SK-N-SH (cell line): Measurements from ENCODE around the gene GRP. TPM values are rescaled to one million over a fixed set of nuclear protein-coding genes. Genes with fewer than 3 reads are reported as not detected.
A peak's percentile ranks its signal among the peaks of the same experiment; 100 is the strongest.

Experiments used
- CTCF ChIA-PET: fragments of 300-600, 350-600 bp; formaldehyde crosslinking; extraction: SDS; loops from one replicate; lab custom pipeline; 2021; lab: Yijun Ruan, JAX
- POLR2A ChIA-PET: fragments of 350-600 bp; sonication (Branson Sonifier 250); formaldehyde crosslinking; extraction: SDS; loops from one replicate; lab custom pipeline; 2020; ENCODE audit warnings: antibody characterized with exemption, inconsistent platforms; lab: Yijun Ruan, JAX
- DNase-seq: peaks from one replicate; pipeline ENCODE4 v3.0.0; 2012
- H2AFZ ChIP-seq: fragments of 200-600 bp; sonication (generic); 2 replicates; pipeline ENCODE4 v1.8.1; 2016; ENCODE audit warnings: antibody characterized with exemption, mild to moderate bottlenecking, low read depth
- H3F3A ChIP-seq: fragments of 200-600 bp; sonication (generic); replicated peaks from 2 replicates; pipeline ENCODE3; 2016; ENCODE audit warnings: antibody characterized with exemption, mild to moderate bottlenecking; ENCODE audit not compliant: insufficient read depth
- H3K27ac ChIP-seq, 2 experiments: fragments of 200-500 bp in 1 of 2; fragments of 200-600 bp in 1 of 2; sonication (Bioruptor generic) in 1 of 2; sonication (generic), shearing (Covaris generic) in 1 of 2; 2 replicates each; pipeline versions ENCODE4 v1.5.1 to v1.6.1; 2014 to 2016; ENCODE audit warnings: low read depth in 2 of 2, inconsistent platforms in 1 of 2, low read length in 1 of 2, mild to moderate bottlenecking in 1 of 2, mixed read lengths in 1 of 2
- H3K27me3 ChIP-seq: fragments of 200-600 bp; sonication (generic), shearing (Covaris generic); 2 replicates; pipeline ENCODE4 v1.6.1; 2016; ENCODE audit warnings: mixed run types; ENCODE audit not compliant: insufficient read depth
- H3K36me3 ChIP-seq, 2 experiments: fragments of 200-500 bp in 1 of 2; fragments of 200-600 bp in 1 of 2; sonication (Bioruptor generic) in 1 of 2; sonication (generic) in 1 of 2; replicated peaks in 1 of 2; 2 replicates each; pipeline versions ENCODE3 to v1.5.1; 2014 to 2016; ENCODE audit warnings: low read length in 1 of 2, mild to moderate bottlenecking in 1 of 2; ENCODE audit not compliant: insufficient read depth in 2 of 2, control insufficient read depth in 1 of 2
- H3K4me1 ChIP-seq, 2 experiments: fragments of 200-500 bp in 1 of 2; fragments of 200-600 bp in 1 of 2; sonication (Bioruptor generic) in 1 of 2; sonication (generic), shearing (Covaris generic) in 1 of 2; 2 replicates each; pipeline versions ENCODE4 v1.5.1 to v1.6.1; 2014 to 2016; ENCODE audit warnings: low read depth in 1 of 2, low read length in 1 of 2, mixed run types in 1 of 2; ENCODE audit not compliant: insufficient read depth in 2 of 2, control insufficient read depth in 1 of 2
- H3K4me2 ChIP-seq: fragments of 200-600 bp; sonication (generic), shearing (Covaris generic); 2 replicates; pipeline ENCODE4 v1.6.1; 2017; ENCODE audit warnings: mixed run types
- H3K4me3 ChIP-seq, 2 experiments: fragments of 200-500 bp in 1 of 2; fragments of 200-600 bp in 1 of 2; sonication (Bioruptor generic) in 1 of 2; sonication (generic), shearing (Covaris generic) in 1 of 2; 2 replicates each; pipeline versions ENCODE4 v1.5.1 to v1.8.1; 2014 to 2016; ENCODE audit warnings: low read depth in 2 of 2, inconsistent platforms in 1 of 2, low read length in 1 of 2, mild to moderate bottlenecking in 1 of 2, mixed read lengths in 1 of 2, moderate library complexity in 1 of 2
- H3K79me2 ChIP-seq: fragments of 200-600 bp; sonication (generic); 2 replicates; pipeline ENCODE4 v1.8.1; 2017; ENCODE audit warnings: mild to moderate bottlenecking; ENCODE audit not compliant: insufficient read depth
- H3K9ac ChIP-seq: fragments of 200-600 bp; sonication (generic); 2 replicates; pipeline ENCODE4 v1.6.1; 2017; ENCODE audit warnings: mixed run types
- H3K9me2 ChIP-seq: fragments of 200-600 bp; sonication (generic); 2 replicates; pipeline ENCODE4 v1.6.1; 2017; ENCODE audit warnings: mixed run types
- H3K9me3 ChIP-seq: fragments of 200-600 bp; sonication (generic); 2 replicates; pipeline ENCODE4 v1.6.1; 2017; ENCODE audit warnings: mixed run types, mild to moderate bottlenecking, moderate library complexity
- H4K20me1 ChIP-seq: fragments of 200-600 bp; sonication (generic); 2 replicates; pipeline ENCODE4 v1.6.1; 2017; ENCODE audit warnings: mild to moderate bottlenecking, mixed run types; ENCODE audit not compliant: insufficient read depth
- CHD2 ChIP-seq: fragments of 150-350 bp; IDR thresholded peaks from 2 replicates; pipeline ENCODE4 v1.6.1; 2018; ENCODE audit warnings: low read length; ENCODE audit not compliant: partially characterized antibody
- CTCF ChIP-seq: fragments of 200-600 bp; sonication (generic); IDR thresholded peaks from 2 replicates; pipeline ENCODE4 v1.6.1; 2017; ENCODE audit warnings: antibody characterized with exemption, mild to moderate bottlenecking, moderate library complexity
- ELF1 ChIP-seq: IDR thresholded peaks from 2 replicates; pipeline ENCODE4 v1.4.0; 2012
- EP300 ChIP-seq, 2 experiments: IDR thresholded peaks; 2 replicates each; pipeline versions ENCODE4 v1.4.0 to v1.6.1; 2012; ENCODE audit warnings: borderline replicate concordance in 1 of 2, low read depth in 1 of 2, low read length in 1 of 2
- FOXM1 ChIP-seq: IDR thresholded peaks from 2 replicates; pipeline ENCODE4 v1.4.0; 2012; ENCODE audit warnings: low read depth, mild to moderate bottlenecking
- GABPA ChIP-seq: IDR thresholded peaks from 2 replicates; pipeline ENCODE4 v1.4.0; 2012; ENCODE audit warnings: low read depth, mild to moderate bottlenecking
- GATA2 ChIP-seq: sonication (generic); formaldehyde crosslinking; IDR thresholded peaks from 2 replicates; pipeline ENCODE4 v1.5.0; 2020; ENCODE audit warnings: mild to moderate bottlenecking, missing genetic modification reagents
- RAD21 ChIP-seq: IDR thresholded peaks from 2 replicates; pipeline ENCODE4 v1.6.1; 2012; ENCODE audit warnings: mild to moderate bottlenecking, low read length
- RFX5 ChIP-seq: IDR thresholded peaks from 2 replicates; pipeline ENCODE4 v1.6.1; 2012; ENCODE audit warnings: mild to moderate bottlenecking, improper control_type of control experiment, low read length
- RXRA ChIP-seq: IDR thresholded peaks from 2 replicates; pipeline ENCODE4 v1.4.0; 2012; ENCODE audit warnings: low read depth, mild to moderate bottlenecking, borderline replicate concordance
- TAF1 ChIP-seq: IDR thresholded peaks from 2 replicates; pipeline ENCODE4 v1.6.1; 2012; ENCODE audit warnings: low read depth, mild to moderate bottlenecking, low read length, moderate library complexity, borderline replicate concordance
- TCF12 ChIP-seq: IDR thresholded peaks from 2 replicates; pipeline ENCODE4 v1.4.0; 2012
- WGBS: methylation state at CpG from one replicate; pipeline ENCODE4 v1.1.6; 2017; ENCODE audit warnings: low lambda C conversion rate; 5-methylcytosine and 5-hydroxymethylcytosine counted together
- polyA plus RNA-seq, 3 experiments: library from polyadenylated mRNA; depleted of rRNA; stranded (reverse); fragments of >200 nt; gene quantifications; 2 replicates each; pipeline ENCODE4 v1.2.3, GENCODE V29; 2012
- TF ChIP-seq, protein P1 (sequence below): IDR thresholded peaks from 2 replicates; pipeline ENCODE4 v1.4.0; 2012; ENCODE audit warnings: low read depth, borderline replicate concordance
- TF ChIP-seq, protein P2 (sequence below): fragments of 150-350 bp; IDR thresholded peaks from 2 replicates; pipeline ENCODE4 v1.6.1; 2016; ENCODE audit warnings: mild to moderate bottlenecking, low read depth, low read length
- TF ChIP-seq, protein P3 (sequence below): IDR thresholded peaks from 2 replicates; pipeline ENCODE4 v1.4.0; 2012; ENCODE audit warnings: low read depth, borderline replicate concordance

The GRP gene
- polyA plus RNA-seq, 1 of the 3 experiments (the other 2 are of a cell fraction), result 2.8 TPM

DNA sequence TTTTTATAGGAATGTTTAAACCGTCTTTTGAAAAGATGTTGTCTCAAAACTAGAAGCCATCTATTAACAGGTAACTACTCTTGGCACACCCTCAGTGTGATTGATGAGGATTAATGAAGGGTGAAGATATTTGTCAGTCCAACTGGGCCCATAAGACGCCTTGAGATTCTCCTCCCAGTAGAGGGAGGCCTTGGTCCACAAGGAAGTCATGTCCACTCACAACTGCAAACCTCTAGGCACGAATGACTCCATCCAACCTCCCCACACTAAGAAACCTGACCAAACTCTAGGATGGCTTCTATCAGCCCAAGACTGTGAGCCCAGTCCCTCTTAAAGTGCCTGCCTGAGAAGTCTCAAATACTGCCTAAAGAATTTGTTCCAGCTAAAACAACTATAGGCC, 19.2 kb upstream of the GRP start:
- TF ChIP-seq RAD21 (peak; percentile 36), CTCF (peak; percentile 47)
- TF ChIP-seq, protein P1, sequence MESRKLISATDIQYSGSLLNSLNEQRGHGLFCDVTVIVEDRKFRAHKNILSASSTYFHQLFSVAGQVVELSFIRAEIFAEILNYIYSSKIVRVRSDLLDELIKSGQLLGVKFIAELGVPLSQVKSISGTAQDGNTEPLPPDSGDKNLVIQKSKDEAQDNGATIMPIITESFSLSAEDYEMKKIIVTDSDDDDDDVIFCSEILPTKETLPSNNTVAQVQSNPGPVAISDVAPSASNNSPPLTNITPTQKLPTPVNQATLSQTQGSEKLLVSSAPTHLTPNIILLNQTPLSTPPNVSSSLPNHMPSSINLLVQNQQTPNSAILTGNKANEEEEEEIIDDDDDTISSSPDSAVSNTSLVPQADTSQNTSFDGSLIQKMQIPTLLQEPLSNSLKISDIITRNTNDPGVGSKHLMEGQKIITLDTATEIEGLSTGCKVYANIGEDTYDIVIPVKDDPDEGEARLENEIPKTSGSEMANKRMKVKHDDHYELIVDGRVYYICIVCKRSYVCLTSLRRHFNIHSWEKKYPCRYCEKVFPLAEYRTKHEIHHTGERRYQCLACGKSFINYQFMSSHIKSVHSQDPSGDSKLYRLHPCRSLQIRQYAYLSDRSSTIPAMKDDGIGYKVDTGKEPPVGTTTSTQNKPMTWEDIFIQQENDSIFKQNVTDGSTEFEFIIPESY, result no peak
- Histone ChIP-seq H3K4me2 (no peak overlapping the region), H3K79me2 (no peaks in the 10 kb centered on the region), H3F3A (no peaks in the 10 kb centered on the region), H3K27me3 (peaks cover 18% of the 10 kb centered on the region; the same call in 1 of the 2 replicates), H4K20me1 (no peaks in the 10 kb centered on the region), H2AFZ (no peak overlapping the region), H3K9me3 (no peaks in the 10 kb centered on the region), H3K9me2 (no peaks in the 10 kb centered on the region), H3K4me1 (no peaks in the 10 kb centered on the region), H3K36me3 (no peaks in the 10 kb centered on the region), H3K4me3 (no peak overlapping the region), H3K9ac (no peak overlapping the region), H3K27ac (no peak overlapping the region)
- POLR2A ChIA-PET, result no interaction called here
- CTCF ChIA-PET, result no interaction called here
- WGBS, result 34% methylated on average over 3 of the region's 3 CpGs
- DNase-seq, result no peak

- no peaks in the 10 kb centered on the region for H3K36me3 ChIP-seq
- H3K4me1 ChIP-seq, result no peaks in the 10 kb centered on the region; a peak in 1 of 4 replicates
- no peaks in the 10 kb centered on the region for H3F3A ChIP-seq
- no peak overlapping the region for H3K27ac ChIP-seq
- TF ChIP-seq CHD2 (no peak), GABPA (no peak), TAF1 (no peak)
- ChIA-PET CTCF (interaction anchor here (0.7 to 1.1 kb wide), 2 partner anchors 47 to 200 kb away, joined by 4 read pairs; no protein-coding TSS in a partner anchor), POLR2A (no interaction called here)
- H3K79me2 ChIP-seq, result no peaks in the 10 kb centered on the region
- no peaks in the 10 kb centered on the region for H4K20me1 ChIP-seq
- no peaks in the 10 kb centered on the region for H3K9me3 ChIP-seq
- no peak overlapping the region for H3K9ac ChIP-seq
- no peaks in the 10 kb centered on the region for H3K9me2 ChIP-seq
- H3K4me3 ChIP-seq, result no peak overlapping the region
- H2AFZ ChIP-seq, result no peak overlapping the region
- no peak overlapping the region for H3K4me2 ChIP-seq
- H3K27me3 ChIP-seq, result peaks cover 8% of the 10 kb centered on the region; the same call in 1 of the 2 replicates
- no peak for DNase-seq
Measured at GRCh38 chr18:59202258-59202820, 17.6 kb upstream of the GRP start.

- Histone ChIP-seq H3K4me2 (no peak overlapping the region), H3K9ac (no peak overlapping the region), H3K79me2 (no peaks in the 10 kb centered on the region), H3K27ac (no peak overlapping the region), H3F3A (no peaks in the 10 kb centered on the region), H3K4me3 (no peak overlapping the region), H4K20me1 (no peaks in the 10 kb centered on the region), H3K27me3 (no peaks in the 10 kb centered on the region; the same call in 1 of the 2 replicates), H3K4me1 (peaks cover 0 to 9% of the 10 kb centered on the region in 2 experiments; a peak in 1 of 4 replicates), H2AFZ (no peak overlapping the region), H3K36me3 (no peaks in the 10 kb centered on the region), H3K9me3 (no peaks in the 10 kb centered on the region), H3K9me2 (no peaks in the 10 kb centered on the region)
- ChIA-PET POLR2A (no interaction called here), CTCF (interaction anchor here (1.1 to 1.2 kb wide), 2 partner anchors 41 to 100 kb away, joined by 3 to 5 read pairs; no protein-coding TSS in a partner anchor)
- WGBS, result 85% methylated on average over 6 of the region's 6 CpGs
- DNase-seq, result no peak
- TF ChIP-seq TCF12 (no peak), EP300 (IDR thresholded peaks at IDR 0.05; ENCODE audit: borderline replicate concordance in 1 of 2, low read depth in 1 of 2, low read length in 1 of 2) (no peak), ELF1 (no peak), RXRA (no peak), RAD21 (no peak), GATA2 (CRISPR knock-in tag) (no peak), CHD2 (no peak), RFX5 (no peak), FOXM1 (no peak)
- TF ChIP-seq, protein P2, sequence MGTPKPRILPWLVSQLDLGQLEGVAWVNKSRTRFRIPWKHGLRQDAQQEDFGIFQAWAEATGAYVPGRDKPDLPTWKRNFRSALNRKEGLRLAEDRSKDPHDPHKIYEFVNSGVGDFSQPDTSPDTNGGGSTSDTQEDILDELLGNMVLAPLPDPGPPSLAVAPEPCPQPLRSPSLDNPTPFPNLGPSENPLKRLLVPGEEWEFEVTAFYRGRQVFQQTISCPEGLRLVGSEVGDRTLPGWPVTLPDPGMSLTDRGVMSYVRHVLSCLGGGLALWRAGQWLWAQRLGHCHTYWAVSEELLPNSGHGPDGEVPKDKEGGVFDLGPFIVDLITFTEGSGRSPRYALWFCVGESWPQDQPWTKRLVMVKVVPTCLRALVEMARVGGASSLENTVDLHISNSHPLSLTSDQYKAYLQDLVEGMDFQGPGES, result no peak
- TF ChIP-seq, protein P3, sequence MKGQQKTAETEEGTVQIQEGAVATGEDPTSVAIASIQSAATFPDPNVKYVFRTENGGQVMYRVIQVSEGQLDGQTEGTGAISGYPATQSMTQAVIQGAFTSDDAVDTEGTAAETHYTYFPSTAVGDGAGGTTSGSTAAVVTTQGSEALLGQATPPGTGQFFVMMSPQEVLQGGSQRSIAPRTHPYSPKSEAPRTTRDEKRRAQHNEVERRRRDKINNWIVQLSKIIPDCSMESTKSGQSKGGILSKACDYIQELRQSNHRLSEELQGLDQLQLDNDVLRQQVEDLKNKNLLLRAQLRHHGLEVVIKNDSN, result no peak
Measured at GRCh38 chr18:59207506-59207905, 12.5 kb upstream of the GRP start.
